Heart left ventricle (tissue), 13 donors: ENCODE results near the gene NR1H2.

ENCODE experiments used
- CTCF ChIP-seq, 12 donors: fragments of 200-600 bp; sonication (generic) in 4 of 12; IDR thresholded peaks; one replicate each; pipeline versions ENCODE4 v1.5.0 to v1.8.0; 2018 to 2022; ENCODE audit warnings: antibody characterized with exemption in 12 of 12, mild to moderate bottlenecking in 5 of 12
- POLR2A ChIP-seq, 2 donors: fragments of 450-650 bp; IDR thresholded peaks; one replicate each; pipeline ENCODE4 v1.6.1; 2017; ENCODE audit warnings: antibody characterized with exemption in 2 of 2, mild to moderate bottlenecking in 2 of 2, moderate library complexity in 2 of 2
- donor health status: ischemic (EF 13 %, LVEDD 7.1; RV severe dilation, severe dysfunction).
- donor health status: DM: no; HTN: yes; CAD: no.
- donor health status: DM: no; HTN: no; CAD: no.
- donor health status: ischemic (EF 25% LVEDD 6.9; RV normal size, moderate dysfunction).
- donor health status: ischemic (EF 25% LVEDD 5.7; RV mildly dilated, moderate dysfunction).
- donor health status: ischemic (EF 35%, LVEDD 5.7; RV mildly dilated, moderate dysfunction).
- donor health status: nonischemic (EF 11% LVEDD 7.7; RV severe dilation, severe dysfunction).
- donor health status: DM: yes; HTN: yes; CAD: no.
- donor health status: PGD.
- donor health status: ischemic (EF 29% LVEDD 5.4; RV normal size, mild dysfunction).
- donor health status: nonischemic (EF 23%, LVEDD 6.1; RV moderate dilation, normal function).

DNA sequence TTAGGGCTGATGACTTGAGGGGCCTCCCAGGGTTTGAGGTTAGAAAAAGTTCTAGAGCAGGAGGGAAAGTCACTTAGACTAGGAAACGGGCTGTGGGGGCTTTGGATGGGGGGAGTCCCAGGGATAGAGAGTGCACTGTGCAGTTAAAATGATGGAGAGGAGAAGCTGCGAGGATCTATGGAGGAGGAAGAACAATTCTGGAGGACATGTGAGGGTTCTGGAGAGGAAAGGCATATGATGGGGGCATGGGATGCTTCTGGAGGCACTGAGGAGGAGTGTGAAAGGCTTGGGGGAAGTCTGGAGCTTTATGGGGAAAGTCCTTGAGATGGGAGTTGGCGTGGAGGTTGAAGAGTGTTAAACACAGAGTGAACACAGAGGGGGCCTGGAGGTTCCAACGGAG is 49.2 kb upstream of the NR1H2 start:
- no peak for TF ChIP-seq POLR2A (IDR thresholded peaks at IDR 0.05)
- TF ChIP-seq CTCF (IDR thresholded peaks at IDR 0.05) = no peak
